Endodermal cell (in vitro differentiated cells): Measurements from ENCODE around the gene RBM38. TPM values are rescaled to one million over a fixed set of nuclear protein-coding genes. Genes with fewer than 3 reads are reported as not detected.

Experiments
- DNase-seq: peaks from one replicate; pipeline ENCODE4 v3.0.0-alpha.2; 2017
- H3K27ac ChIP-seq: 2 replicates; pipeline ENCODE4 v1.5.1; 2013; ENCODE audit warnings: mild to moderate bottlenecking, low read depth, low read length, moderate library complexity
- H3K27me3 ChIP-seq: 2 replicates; pipeline ENCODE4 v1.6.1; 2013; ENCODE audit warnings: mild to moderate bottlenecking, low read length, moderate library complexity; ENCODE audit not compliant: insufficient read depth, control insufficient read depth, poor library complexity, severe bottlenecking
- H3K36me3 ChIP-seq: 2 replicates; pipeline ENCODE4 v1.7.0; 2013; ENCODE audit warnings: mild to moderate bottlenecking, low read length, moderate library complexity; ENCODE audit not compliant: control insufficient read depth, insufficient read depth
- H3K4me1 ChIP-seq: one replicate; pipeline ENCODE4 v1.7.0; 2013; ENCODE audit warnings: low read length; ENCODE audit not compliant: control insufficient read depth, insufficient read depth
- H3K4me3 ChIP-seq: 2 replicates; pipeline ENCODE4 v1.5.1; 2013; ENCODE audit warnings: mild to moderate bottlenecking, low read length, moderate library complexity
- H3K9ac ChIP-seq: 2 replicates; pipeline ENCODE4 v1.6.1; 2013; ENCODE audit warnings: mild to moderate bottlenecking, low read length, moderate library complexity; ENCODE audit not compliant: poor library complexity, severe bottlenecking; ENCODE audit errors: extremely low read depth
- H3K9me3 ChIP-seq: 2 replicates; pipeline ENCODE4 v1.6.1; 2013; ENCODE audit warnings: mild to moderate bottlenecking, low read length, moderate library complexity; ENCODE audit not compliant: control insufficient read depth
- H3K27ac Mint-ChIP-seq: 2 replicates; pipeline ENCODE4 v1.8.0; 2020; ENCODE audit warnings: mixed read lengths
- H3K27me3 Mint-ChIP-seq: 2 replicates; pipeline ENCODE4 v1.8.0; 2021; ENCODE audit warnings: mild to moderate bottlenecking, mixed read lengths; ENCODE audit not compliant: insufficient read depth
- H3K36me3 Mint-ChIP-seq: 2 replicates; pipeline ENCODE4 v1.8.0; 2020; ENCODE audit warnings: low read depth, mixed read lengths
- H3K4me1 Mint-ChIP-seq: 2 replicates; pipeline ENCODE4 v1.8.0; 2020; ENCODE audit warnings: mixed read lengths
- H3K4me3 Mint-ChIP-seq: 2 replicates; pipeline ENCODE4 v1.8.0; 2020; ENCODE audit warnings: mild to moderate bottlenecking, moderate library complexity, mixed read lengths
- H3K9me3 Mint-ChIP-seq: 2 replicates; pipeline ENCODE4 v1.8.0; 2020; ENCODE audit warnings: mild to moderate bottlenecking, mixed read lengths
- WGBS, 2 experiments: methylation state at CpG; one replicate each; pipeline versions ENCODE4 v1.1.5 to v1.1.7; 2013; ENCODE audit warnings: missing lambda C conversion rate in 2 of 2, mixed read lengths in 1 of 2; ENCODE audit not compliant: insufficient coverage in 1 of 2, insufficient read length in 1 of 2; 5-methylcytosine and 5-hydroxymethylcytosine counted together
- total RNA-seq, 2 donors: library from RNA; stranded (reverse); fragmentation: NEBNext Ultra II Directional in 1 of 2; extraction: Animal tissue kit (Norgen Biotek cat#: 25700) in 1 of 2; gene quantifications; 2 replicates in 1 of 2; 3 replicates in 1 of 2; pipeline ENCODE4 v1.2.1, GENCODE V29; 2021
- TF ChIP-seq, protein P1 (sequence below): fragments of 200-600 bp; sonication (generic); conservative IDR thresholded peaks from 2 replicates; pipeline ENCODE4 v1.5.0; 2021; ENCODE audit warnings: antibody characterized with exemption, mild to moderate bottlenecking

RBM38 gene
- total RNA-seq, 2 donors from 2014 or later = 29.0 to 30.2 TPM

DNA sequence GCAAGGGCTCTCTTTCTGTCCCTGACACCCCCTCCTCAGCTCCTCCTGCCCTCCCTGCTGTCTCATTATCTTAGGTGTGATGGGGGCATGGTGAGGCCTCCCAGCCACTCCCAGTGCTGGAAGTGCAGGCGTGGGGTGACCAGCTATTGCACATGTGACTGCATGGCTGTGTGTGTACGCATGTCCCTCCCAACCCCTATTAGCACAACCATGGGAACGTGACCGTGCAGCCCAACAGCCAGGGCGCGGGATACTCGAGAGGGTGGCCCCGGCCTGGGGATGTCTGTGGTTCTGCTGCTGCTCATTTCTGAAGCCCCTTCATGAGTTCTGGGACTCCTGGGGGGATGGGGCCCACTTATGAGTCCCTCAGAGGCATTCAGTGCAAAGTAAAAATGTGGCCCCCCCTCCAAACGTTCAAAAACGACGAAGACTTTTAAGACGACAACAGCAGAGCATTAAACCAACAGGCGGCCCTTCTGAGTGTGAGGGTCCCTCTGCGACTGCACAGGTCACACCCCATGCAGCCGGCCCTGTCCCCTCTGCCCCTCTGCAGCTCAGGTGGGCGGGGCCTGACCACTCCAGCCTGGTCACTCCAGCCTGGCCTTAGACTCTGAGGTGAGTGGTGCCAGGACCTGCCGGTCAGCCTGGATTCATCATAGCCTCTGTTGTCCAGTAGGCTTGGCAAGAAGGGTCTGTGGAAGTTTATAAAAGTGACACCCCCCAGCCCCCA is 51.1 kb downstream of the RBM38 start:
- peaks cover 10% of the 10 kb centered on the region for H3K4me1 Mint-ChIP-seq
- Histone ChIP-seq H3K4me3 (no peak overlapping the region), H3K9me3 (no peaks in the 10 kb centered on the region), H3K27me3 (no peaks in the 10 kb centered on the region), H3K36me3 (no peaks in the 10 kb centered on the region), H3K4me1 (no peaks in the 10 kb centered on the region), H3K27ac (no peak overlapping the region), H3K9ac (no peak overlapping the region)
- H3K27me3 Mint-ChIP-seq = no peaks in the 10 kb centered on the region
- no peak overlapping the region for H3K27ac Mint-ChIP-seq
- no peak overlapping the region for H3K4me3 Mint-ChIP-seq
- DNase-seq = no peak
- TF ChIP-seq, protein P1, sequence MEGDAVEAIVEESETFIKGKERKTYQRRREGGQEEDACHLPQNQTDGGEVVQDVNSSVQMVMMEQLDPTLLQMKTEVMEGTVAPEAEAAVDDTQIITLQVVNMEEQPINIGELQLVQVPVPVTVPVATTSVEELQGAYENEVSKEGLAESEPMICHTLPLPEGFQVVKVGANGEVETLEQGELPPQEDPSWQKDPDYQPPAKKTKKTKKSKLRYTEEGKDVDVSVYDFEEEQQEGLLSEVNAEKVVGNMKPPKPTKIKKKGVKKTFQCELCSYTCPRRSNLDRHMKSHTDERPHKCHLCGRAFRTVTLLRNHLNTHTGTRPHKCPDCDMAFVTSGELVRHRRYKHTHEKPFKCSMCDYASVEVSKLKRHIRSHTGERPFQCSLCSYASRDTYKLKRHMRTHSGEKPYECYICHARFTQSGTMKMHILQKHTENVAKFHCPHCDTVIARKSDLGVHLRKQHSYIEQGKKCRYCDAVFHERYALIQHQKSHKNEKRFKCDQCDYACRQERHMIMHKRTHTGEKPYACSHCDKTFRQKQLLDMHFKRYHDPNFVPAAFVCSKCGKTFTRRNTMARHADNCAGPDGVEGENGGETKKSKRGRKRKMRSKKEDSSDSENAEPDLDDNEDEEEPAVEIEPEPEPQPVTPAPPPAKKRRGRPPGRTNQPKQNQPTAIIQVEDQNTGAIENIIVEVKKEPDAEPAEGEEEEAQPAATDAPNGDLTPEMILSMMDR = no peak
- 89% methylated on average over 11 to 17 of the region's 17 CpGs for WGBS, 2 experiments
- peaks cover 4% of the 10 kb centered on the region for H3K9me3 Mint-ChIP-seq
- no peaks in the 10 kb centered on the region for H3K36me3 Mint-ChIP-seq

DNA sequence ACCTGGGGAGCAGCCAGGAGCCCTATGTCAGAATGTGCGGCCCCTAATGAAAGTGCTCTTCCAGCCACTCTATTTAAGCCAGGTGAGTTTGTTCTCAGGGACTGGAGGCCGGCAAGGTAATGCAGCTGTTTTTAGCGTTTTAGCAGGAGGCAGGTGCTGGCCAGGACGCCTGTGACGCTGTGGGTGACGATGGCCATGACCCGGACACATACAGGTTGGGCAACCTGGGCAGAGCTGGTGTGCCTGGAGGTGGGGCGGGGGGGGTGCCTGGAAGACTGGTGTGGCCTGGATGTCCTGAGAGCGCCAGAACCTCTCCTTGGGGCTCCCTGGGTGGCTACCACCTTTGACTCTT is 51.7 kb downstream of the RBM38 start:
- Histone ChIP-seq H3K27ac (no peak overlapping the region), H3K9me3 (no peaks in the 10 kb centered on the region), H3K4me3 (no peak overlapping the region), H3K9ac (no peak overlapping the region), H3K27me3 (no peaks in the 10 kb centered on the region), H3K4me1 (no peaks in the 10 kb centered on the region), H3K36me3 (no peaks in the 10 kb centered on the region)
- DNase-seq = no peak
- Mint-ChIP-seq H3K4me1 (peaks cover 10% of the 10 kb centered on the region), H3K36me3 (no peaks in the 10 kb centered on the region), H3K9me3 (peaks cover 2% of the 10 kb centered on the region), H3K27me3 (no peaks in the 10 kb centered on the region), H3K27ac (no peak overlapping the region), H3K4me3 (no peak overlapping the region)
- WGBS, 2 experiments = 93 to 98% methylated on average over 7 to 9 of the region's 9 CpGs
- TF ChIP-seq, protein P1 = no peak

DNA sequence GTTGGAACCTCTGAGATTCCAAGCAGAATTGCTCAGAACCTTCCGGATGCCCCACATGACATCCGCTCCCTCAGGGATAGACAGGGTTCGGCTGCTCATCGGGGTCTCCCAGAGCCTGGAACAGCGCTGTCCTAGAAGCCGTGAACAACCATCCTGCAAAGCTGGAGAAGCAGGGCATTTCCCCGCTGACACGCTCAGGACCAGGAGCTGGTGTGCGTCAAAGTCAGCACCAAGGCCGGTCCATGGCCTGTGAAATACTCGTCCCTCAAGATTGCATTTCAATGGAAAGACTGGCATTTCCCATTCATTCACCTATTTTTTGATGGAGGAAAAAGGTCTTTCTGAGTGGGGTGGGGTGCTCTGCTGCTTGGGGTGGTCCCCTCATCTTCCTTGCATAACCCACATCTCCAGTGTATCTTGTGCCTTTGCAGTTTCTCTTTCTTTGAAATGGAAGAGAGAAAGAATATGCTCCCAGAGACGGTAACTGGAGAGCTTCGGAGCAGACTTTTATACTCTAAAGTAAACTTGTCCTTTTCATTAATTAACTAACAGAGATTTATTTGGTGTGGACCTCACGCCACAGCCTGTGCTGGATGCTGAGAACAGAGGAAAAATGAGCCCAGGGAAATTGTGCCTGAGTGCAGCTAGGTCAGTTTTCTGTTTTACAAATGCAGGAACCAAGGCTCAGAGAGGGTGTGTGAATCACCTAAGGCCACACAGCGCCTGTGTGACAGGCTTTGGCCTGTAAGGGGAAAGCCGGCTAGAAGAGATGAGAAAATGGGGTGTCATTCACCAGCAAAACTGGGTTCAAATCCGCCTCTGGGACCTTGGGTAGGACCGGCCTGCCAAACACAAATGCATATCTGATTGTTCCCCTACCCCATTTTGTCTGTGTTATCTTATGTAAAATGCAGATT is 52.4 kb downstream of the RBM38 start:
- Histone ChIP-seq H3K36me3 (no peaks in the 10 kb centered on the region), H3K4me1 (no peaks in the 10 kb centered on the region), H3K27me3 (no peaks in the 10 kb centered on the region), H3K4me3 (no peak overlapping the region), H3K9me3 (no peaks in the 10 kb centered on the region), H3K27ac (no peak overlapping the region), H3K9ac (no peak overlapping the region)
- 87 to 89% methylated on average over 13 to 18 of the region's 18 CpGs for WGBS, 2 experiments
- Mint-ChIP-seq H3K27me3 (no peaks in the 10 kb centered on the region), H3K36me3 (no peaks in the 10 kb centered on the region), H3K9me3 (peaks cover 2% of the 10 kb centered on the region), H3K27ac (no peak overlapping the region), H3K4me3 (no peak overlapping the region), H3K4me1 (peaks cover 10% of the 10 kb centered on the region)
- TF ChIP-seq, protein P1 = no peak
- DNase-seq = no peak
